Panc1 (cell line): Measurements from ENCODE around the gene NEK8.

Experiments
- POLR2AphosphoS5 ChIP-seq: IDR thresholded peaks from 2 replicates; pipeline ENCODE4 v1.6.1; 2012; ENCODE audit warnings: mild to moderate bottlenecking, low read depth, low read length, moderate library complexity
- TCF7L2 ChIP-seq: IDR thresholded peaks from 2 replicates; pipeline ENCODE4 v1.6.1; 2011; ENCODE audit warnings: mild to moderate bottlenecking, low read depth, low read length, inconsistent platforms
- TF ChIP-seq, protein P1 (sequence below): fragments of 450-650 bp; IDR thresholded peaks from 2 replicates; pipeline ENCODE4 v1.5.1; 2017; ENCODE audit warnings: mild to moderate bottlenecking

- TF ChIP-seq, protein P1, sequence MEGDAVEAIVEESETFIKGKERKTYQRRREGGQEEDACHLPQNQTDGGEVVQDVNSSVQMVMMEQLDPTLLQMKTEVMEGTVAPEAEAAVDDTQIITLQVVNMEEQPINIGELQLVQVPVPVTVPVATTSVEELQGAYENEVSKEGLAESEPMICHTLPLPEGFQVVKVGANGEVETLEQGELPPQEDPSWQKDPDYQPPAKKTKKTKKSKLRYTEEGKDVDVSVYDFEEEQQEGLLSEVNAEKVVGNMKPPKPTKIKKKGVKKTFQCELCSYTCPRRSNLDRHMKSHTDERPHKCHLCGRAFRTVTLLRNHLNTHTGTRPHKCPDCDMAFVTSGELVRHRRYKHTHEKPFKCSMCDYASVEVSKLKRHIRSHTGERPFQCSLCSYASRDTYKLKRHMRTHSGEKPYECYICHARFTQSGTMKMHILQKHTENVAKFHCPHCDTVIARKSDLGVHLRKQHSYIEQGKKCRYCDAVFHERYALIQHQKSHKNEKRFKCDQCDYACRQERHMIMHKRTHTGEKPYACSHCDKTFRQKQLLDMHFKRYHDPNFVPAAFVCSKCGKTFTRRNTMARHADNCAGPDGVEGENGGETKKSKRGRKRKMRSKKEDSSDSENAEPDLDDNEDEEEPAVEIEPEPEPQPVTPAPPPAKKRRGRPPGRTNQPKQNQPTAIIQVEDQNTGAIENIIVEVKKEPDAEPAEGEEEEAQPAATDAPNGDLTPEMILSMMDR = no peak
- TF ChIP-seq TCF7L2 = no peak
- TF ChIP-seq POLR2AphosphoS5 = no peak
Observed at GRCh38 chr17:28740406-28741357, 12.1 kb downstream of the NEK8 start.
